Measurements from ENCODE around the gene ZBTB42. TPM values are rescaled to one million over a fixed set of nuclear protein-coding genes. Genes with fewer than 3 reads are reported as not detected.

Gene ZBTB42
- total RNA-seq, 4 donors from 2014 or later: 2.5 to 6.4 (median 4.9) TPM

DNA sequence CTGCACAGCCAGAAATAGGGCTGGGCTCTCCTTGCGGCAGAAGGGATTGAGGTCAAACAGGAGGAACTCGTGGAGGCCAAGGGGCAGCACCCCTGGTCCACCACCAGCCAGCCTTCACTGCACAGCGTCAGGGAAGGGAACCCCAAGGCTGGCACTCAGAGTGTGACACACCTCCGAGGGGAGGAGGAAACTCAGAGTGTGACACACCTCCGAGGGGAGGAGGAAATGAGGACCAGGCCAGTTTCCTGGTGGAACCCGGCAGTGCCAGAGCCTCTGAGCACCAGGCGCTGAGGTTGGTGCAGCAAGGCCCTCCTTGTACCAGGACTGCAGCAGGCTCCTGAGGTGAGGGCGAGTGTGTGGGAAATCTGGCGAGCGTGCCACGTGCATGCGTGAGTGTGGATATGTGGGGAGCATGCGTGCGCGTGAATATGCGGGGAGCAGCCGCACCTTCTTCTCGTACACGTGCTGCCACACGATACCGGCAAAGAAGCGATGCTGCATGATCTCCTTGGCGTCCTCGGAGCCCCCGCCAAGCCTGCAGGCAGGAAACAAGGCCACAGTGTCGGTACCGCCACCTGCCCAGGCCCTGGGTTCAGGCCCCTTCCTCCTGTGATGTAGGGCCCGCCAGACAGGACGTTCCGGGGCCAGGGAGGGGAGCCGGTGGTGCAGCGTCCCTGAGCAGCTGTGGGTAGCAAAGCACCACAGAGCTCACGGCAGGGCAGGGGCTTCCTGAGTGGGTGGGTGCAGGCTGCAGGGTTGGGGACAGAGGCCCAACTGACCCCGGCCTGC is 28.8 kb upstream of the ZBTB42 start:
- no peaks in the 10 kb centered on the region for H3K27me3 ChIP-seq
- H3K36me3 ChIP-seq: peaks cover 32 to 76% (median 72%) of the 10 kb centered on the region in 4 donors
- H3K9me3 ChIP-seq: peaks cover 0 to 8% (median 3%) of the 10 kb centered on the region in 4 donors
- no peak overlapping the region for H3K27ac ChIP-seq (replicated peaks in 1 of 4)
- 90% methylated on average over 22 of the region's 34 CpGs for WGBS
- TF ChIP-seq POLR2A (IDR thresholded peaks at IDR 0.05; ENCODE audit: low read depth) (no peak), EP300 (IDR thresholded peaks at IDR 0.05) (no peak), POLR2AphosphoS5 (IDR thresholded peaks at IDR 0.05) (no peak)
- TF ChIP-seq, protein P1, sequence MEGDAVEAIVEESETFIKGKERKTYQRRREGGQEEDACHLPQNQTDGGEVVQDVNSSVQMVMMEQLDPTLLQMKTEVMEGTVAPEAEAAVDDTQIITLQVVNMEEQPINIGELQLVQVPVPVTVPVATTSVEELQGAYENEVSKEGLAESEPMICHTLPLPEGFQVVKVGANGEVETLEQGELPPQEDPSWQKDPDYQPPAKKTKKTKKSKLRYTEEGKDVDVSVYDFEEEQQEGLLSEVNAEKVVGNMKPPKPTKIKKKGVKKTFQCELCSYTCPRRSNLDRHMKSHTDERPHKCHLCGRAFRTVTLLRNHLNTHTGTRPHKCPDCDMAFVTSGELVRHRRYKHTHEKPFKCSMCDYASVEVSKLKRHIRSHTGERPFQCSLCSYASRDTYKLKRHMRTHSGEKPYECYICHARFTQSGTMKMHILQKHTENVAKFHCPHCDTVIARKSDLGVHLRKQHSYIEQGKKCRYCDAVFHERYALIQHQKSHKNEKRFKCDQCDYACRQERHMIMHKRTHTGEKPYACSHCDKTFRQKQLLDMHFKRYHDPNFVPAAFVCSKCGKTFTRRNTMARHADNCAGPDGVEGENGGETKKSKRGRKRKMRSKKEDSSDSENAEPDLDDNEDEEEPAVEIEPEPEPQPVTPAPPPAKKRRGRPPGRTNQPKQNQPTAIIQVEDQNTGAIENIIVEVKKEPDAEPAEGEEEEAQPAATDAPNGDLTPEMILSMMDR (IDR thresholded peaks at IDR 0.05): no peak
- peaks cover 5 to 15% (median 11%) of the 10 kb centered on the region in 4 donors for H3K4me1 ChIP-seq
- no peak for DNase-seq (ENCODE audit: extremely low spot score)
- intact Hi-C loops (cut with DNase I): no loop called here
- H3K4me3 ChIP-seq: no peak overlapping the region

DNA sequence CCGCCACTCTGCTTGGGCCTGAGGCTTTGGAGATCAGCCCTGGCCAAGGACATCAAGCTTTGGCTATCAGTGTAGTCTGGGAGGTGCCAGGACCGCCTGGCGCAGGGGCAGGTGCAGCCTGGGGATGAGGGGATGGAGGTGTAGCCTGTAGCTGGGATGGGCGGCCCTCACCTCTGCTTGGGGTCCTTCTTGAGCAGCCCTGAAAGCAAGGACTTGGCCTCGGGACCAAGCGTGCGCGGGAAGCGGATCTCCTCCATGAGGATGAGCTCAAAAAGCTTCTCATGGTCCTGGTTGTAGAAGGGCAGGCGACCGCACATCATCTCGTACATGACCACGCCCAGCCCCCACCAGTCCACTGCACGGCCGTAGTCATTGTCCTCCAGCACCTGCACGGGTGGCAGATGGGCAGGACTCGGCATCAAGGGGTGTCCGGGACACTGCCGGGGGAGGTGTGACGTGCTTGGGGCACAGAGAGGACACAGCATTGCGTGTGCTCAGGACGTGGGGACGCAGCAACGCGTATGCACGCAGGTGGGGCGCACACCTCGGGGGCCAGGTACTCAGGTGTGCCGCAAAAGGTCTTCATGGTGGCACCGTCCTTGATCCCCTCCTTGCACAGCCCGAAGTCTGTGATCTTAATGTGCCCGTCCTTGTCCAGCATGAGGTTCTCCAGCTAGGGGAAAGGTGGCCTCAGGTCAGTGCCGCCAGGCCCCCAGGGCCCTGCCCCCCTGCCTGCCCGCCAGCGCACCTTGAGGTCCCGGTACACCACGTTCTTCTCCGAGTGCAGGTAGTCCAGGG is 28.0 kb upstream of the ZBTB42 start:
- TF ChIP-seq POLR2AphosphoS5 (IDR thresholded peaks at IDR 0.05) (no peak), EP300 (IDR thresholded peaks at IDR 0.05) (no peak)
- TF ChIP-seq, protein P1 (IDR thresholded peaks at IDR 0.05): no peak
- Histone ChIP-seq H3K27ac (replicated peaks in 1 of 4) (no peak overlapping the region), H3K36me3 (peaks cover 32 to 84% (median 78%) of the 10 kb centered on the region in 4 donors), H3K4me3 (no peak overlapping the region), H3K9me3 (peaks cover 0 to 8% (median 3%) of the 10 kb centered on the region in 4 donors), H3K27me3 (no peaks in the 10 kb centered on the region), H3K4me1 (peaks cover 5 to 15% (median 11%) of the 10 kb centered on the region in 4 donors)
- 96% methylated on average over 22 of the region's 38 CpGs for WGBS
- intact Hi-C loops (cut with DNase I): no loop called here
- no peak for DNase-seq (ENCODE audit: extremely low spot score)

DNA sequence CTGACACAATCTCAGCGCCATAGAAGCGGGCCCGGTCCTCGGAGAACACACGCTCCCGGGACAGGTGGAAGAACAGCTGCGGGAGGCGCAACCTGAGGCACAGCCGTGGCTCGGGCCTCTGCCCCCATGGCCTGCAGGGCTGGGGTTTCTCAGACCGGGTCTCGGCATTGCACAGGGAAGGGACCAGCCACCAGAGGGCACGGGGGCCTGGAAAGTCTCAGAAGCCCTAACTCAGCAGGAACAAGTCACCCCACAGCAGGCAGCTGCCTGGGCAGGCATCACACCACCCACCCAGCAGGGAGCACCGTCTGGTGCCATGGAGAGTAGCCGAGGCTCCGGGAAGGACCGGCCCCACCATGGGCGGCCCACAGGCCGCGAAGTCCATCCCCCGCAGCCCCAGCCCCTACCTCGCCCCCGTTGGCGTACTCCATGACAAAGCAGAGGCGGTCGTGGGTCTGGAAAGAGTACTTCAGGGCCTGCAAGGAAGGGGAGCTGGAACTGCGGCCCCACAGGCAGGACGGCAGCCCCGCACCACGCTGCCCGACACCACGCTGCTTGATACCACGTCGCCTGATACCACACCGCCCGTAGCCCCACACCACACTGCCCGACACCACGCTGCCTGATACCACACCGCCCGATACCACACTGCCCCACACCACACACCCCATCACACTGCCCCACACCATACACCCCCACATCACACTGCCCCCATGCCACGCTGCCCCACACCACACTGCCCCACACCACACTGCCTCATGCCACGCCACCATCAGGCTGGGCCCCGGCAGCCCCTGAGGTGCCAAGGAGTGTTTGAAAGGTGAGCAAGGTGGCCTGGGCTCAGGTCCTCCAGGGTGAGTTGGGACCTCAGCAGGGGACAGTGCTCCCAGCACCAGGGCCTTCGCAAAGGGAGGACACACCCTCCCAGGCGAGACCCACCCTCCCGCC is 27.1 kb upstream of the ZBTB42 start:
- Histone ChIP-seq H3K4me3 (no peak overlapping the region), H3K9me3 (peaks cover 0 to 8% (median 3%) of the 10 kb centered on the region in 4 donors), H3K4me1 (peaks cover 3 to 7% (median 4%) of the 10 kb centered on the region in 4 donors), H3K27me3 (no peaks in the 10 kb centered on the region), H3K36me3 (peaks cover 32 to 93% (median 86%) of the 10 kb centered on the region in 4 donors), H3K27ac (replicated peaks in 1 of 4) (no peak overlapping the region)
- no peak for TF ChIP-seq POLR2AphosphoS5 (IDR thresholded peaks at IDR 0.05)
- TF ChIP-seq, protein P1 (IDR thresholded peaks at IDR 0.05): no peak
- intact Hi-C loops (cut with DNase I): no loop called here
- WGBS: 93% methylated on average over 31 of the region's 46 CpGs
- no peak for DNase-seq (ENCODE audit: extremely low spot score)

DNA sequence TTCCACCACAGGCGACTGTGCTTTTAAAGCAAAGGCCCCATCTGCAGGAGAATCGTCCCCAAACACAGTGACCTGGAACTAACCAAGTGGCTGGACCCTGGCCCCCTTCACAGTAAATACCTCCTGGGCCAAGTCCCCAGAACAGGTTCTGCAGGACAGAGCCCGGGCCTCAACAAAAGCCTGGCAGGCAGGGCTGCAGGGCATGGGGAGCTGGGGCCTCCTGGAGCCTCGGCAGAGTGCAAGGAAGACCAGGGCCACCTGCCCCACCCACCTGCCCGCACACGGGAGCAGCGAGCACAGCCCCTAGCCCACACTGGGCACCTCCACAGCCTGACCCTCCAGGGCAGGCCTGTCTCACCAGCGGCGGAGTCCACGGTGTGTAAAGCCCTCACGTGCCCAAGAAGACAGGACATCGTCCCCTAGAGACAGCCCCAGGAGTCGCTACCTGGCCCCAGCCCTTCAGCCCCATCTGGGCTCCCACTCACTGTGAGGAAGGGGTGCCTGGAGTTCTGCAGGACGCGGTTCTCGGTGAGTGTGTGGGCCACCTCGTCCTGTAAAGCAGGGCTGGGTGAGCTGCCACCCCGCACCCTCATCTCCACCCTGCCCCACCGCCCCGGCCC is 26.3 kb upstream of the ZBTB42 start:
- no peak for DNase-seq (ENCODE audit: extremely low spot score)
- Histone ChIP-seq H3K27me3 (no peaks in the 10 kb centered on the region), H3K27ac (replicated peaks in 1 of 4) (no peak overlapping the region), H3K4me3 (no peak overlapping the region), H3K36me3 (peaks cover 32 to 98% (median 94%) of the 10 kb centered on the region in 4 donors), H3K4me1 (no peaks in the 10 kb centered on the region), H3K9me3 (peaks cover 0 to 8% (median 3%) of the 10 kb centered on the region in 4 donors)
- intact Hi-C loops (cut with DNase I): no loop called here
- 89% methylated on average over 15 of the region's 20 CpGs for whole genome bisulfite sequencing
- TF ChIP-seq POLR2AphosphoS5 (IDR thresholded peaks at IDR 0.05) (no peak), EP300 (IDR thresholded peaks at IDR 0.05) (no peak), POLR2A (IDR thresholded peaks at IDR 0.05; ENCODE audit: low read depth) (no peak)
- TF ChIP-seq, protein P1 (IDR thresholded peaks at IDR 0.05): no peak

Measured in esophagus muscularis mucosa (tissue), 4 donors.